Measurements from ENCODE around the gene RAD51C. TPM values are rescaled to one million over a fixed set of nuclear protein-coding genes. Genes with fewer than 3 reads are reported as not detected.
"Not testable (repeated sequence)": the region's sequence is repeated elsewhere in the genome, so short reads cannot be mapped to it uniquely, and the experiment has no call there.

RAD51C gene
- total RNA-seq, 1 donor from 2014 or later: 21.0 TPM

DNA sequence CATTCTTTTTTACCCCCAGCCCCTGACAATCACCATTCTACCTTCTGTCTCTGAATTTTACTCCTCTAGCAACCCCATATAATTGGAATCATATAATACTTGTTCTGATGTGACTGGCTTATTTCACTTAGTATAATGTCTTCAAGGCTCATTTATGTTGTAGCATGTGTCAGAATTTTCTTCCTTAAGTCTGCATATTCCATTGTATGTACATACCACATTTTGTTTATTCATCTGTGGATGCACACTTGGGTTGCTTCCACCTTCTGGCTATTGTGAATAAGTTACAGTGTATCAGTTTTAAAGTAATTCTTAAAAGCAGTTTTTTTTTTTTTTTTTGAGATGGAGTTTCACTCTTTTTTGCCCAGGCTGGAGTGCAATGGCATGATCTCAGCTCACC, 38.5 kb downstream of the RAD51C start:
- H3K27ac ChIP-seq: no peak overlapping the region
- H3K36me3 ChIP-seq: peaks cover 20% of the 10 kb centered on the region
- H3K9me3 ChIP-seq: no peaks in the 10 kb centered on the region
- DNase-seq: no peak
- TF ChIP-seq CTCF (IDR thresholded peaks at IDR 0.05): no peak
- H3K4me1 ChIP-seq: no peaks in the 10 kb centered on the region
- no peak overlapping the region for H3K4me3 ChIP-seq
- ATAC-seq: no peak
- intact Hi-C loops (cut with DNase I): no loop called here
- H3K27me3 ChIP-seq (ENCODE audit: low read depth): no peaks in the 10 kb centered on the region

DNA sequence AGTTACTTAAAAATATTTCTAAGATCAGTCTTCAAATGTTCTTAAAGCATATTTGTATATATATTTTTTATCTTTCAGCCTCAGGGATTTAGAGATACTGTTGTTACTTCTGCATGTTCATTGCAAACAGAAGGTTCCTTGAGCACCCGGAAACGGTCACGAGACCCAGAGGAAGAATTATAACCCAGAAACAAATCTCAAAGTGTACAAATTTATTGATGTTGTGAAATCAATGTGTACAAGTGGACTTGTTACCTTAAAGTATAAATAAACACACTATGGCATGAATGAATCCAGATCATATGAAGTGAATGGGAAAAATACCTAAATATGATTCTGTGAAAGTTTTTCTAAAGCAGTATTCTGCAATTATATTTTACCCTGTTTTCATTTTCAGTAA, 41.6 kb downstream of the RAD51C start:
- peaks cover 18% of the 10 kb centered on the region for H3K36me3 ChIP-seq
- no peaks in the 10 kb centered on the region for H3K27me3 ChIP-seq (ENCODE audit: low read depth)
- no peak for ATAC-seq
- intact Hi-C loops (cut with DNase I): no loop called here
- TF ChIP-seq CTCF (IDR thresholded peaks at IDR 0.05): no peak
- H3K9me3 ChIP-seq: no peaks in the 10 kb centered on the region
- H3K4me3 ChIP-seq: no peak overlapping the region
- H3K4me1 ChIP-seq: no peaks in the 10 kb centered on the region
- no peak overlapping the region for H3K27ac ChIP-seq
- no peak for DNase-seq

DNA sequence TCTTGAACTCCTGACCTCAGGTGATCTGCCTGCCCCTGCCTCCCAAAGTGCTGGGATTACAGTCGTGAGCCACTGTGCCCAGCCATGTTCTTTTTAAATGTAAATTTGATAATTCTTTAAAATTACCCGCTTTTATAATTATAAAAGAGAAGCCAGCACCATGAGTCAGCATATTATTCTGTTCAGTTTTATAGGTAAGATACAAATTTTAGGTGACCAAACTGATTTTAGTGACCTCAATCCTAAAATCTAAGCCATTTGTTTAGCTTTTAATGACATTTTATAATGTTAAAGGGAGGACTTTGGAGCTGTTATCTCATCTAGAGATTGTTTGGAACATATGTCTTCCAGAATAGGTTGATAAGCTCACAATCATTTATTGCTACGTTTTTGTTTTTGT, 42.4 kb downstream of the RAD51C start:
- Histone ChIP-seq H3K27ac (no peak overlapping the region), H3K36me3 (peaks cover 18% of the 10 kb centered on the region), H3K27me3 (ENCODE audit: low read depth) (no peaks in the 10 kb centered on the region), H3K9me3 (no peaks in the 10 kb centered on the region), H3K4me3 (no peak overlapping the region), H3K4me1 (no peaks in the 10 kb centered on the region)
- DNase-seq (no peak), ATAC-seq (no peak)
- no peak for TF ChIP-seq CTCF (IDR thresholded peaks at IDR 0.05)
- intact Hi-C loops (cut with DNase I): no loop called here

DNA sequence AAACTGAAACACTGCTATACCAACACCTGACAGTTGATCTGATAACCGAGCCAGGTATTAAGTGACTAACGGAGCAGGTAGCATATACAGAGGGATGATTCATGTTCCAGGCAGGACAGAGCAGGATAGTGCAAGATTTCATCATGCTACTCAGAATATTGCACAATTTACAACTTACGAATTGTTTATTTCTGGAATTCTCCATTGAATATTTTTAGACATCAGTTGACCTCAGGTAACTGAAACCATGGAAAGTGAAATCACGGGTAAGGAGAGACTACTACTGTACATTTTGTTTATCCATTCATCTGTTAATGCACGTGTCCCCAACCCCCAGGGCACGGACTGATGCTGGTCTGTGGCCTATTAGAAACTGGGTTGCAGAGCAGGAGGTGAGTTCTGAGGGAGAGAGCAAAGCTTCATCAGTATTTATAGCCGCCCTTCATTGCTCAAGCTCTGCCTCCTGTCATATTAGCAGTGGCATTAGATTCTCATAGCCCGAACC, 48.8 kb downstream of the RAD51C start:
- no peak overlapping the region for H3K27ac ChIP-seq
- no peak overlapping the region for H3K4me3 ChIP-seq
- no peak for ATAC-seq
- no peak for TF ChIP-seq CTCF (IDR thresholded peaks at IDR 0.05)
- DNase-seq: no peak
- no peaks in the 10 kb centered on the region for H3K9me3 ChIP-seq
- intact Hi-C loops (cut with DNase I): no loop called here
- H3K27me3 ChIP-seq (ENCODE audit: low read depth): no peaks in the 10 kb centered on the region
- no peaks in the 10 kb centered on the region for H3K4me1 ChIP-seq
- no peaks in the 10 kb centered on the region for H3K36me3 ChIP-seq

DNA sequence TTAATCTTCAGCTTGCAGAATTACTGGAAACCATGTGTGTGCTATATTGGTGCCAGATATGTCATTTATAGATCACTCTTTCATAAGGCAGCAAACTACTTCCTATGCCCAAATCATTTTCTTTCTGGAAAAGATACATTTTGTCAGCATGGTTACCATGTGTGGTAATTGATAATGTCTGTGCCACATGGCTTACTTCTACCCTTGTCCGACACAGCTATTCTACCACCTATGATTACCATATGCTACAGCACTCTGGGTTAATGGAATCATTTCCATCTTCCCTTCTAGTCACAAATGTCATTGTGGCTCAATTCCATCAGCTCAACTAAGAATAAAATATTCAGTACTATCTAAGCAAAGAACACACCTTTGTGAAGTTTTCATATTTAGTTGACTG, 55.3 kb downstream of the RAD51C start:
- no peak overlapping the region for H3K4me3 ChIP-seq
- no peak for TF ChIP-seq CTCF (IDR thresholded peaks at IDR 0.05)
- H3K27ac ChIP-seq: no peak overlapping the region
- no peaks in the 10 kb centered on the region for H3K36me3 ChIP-seq
- intact Hi-C loops (cut with DNase I): no loop called here
- ATAC-seq (no peak), DNase-seq (no peak)
- no peaks in the 10 kb centered on the region for H3K9me3 ChIP-seq
- H3K27me3 ChIP-seq (ENCODE audit: low read depth): no peaks in the 10 kb centered on the region
- H3K4me1 ChIP-seq: no peaks in the 10 kb centered on the region

DNA sequence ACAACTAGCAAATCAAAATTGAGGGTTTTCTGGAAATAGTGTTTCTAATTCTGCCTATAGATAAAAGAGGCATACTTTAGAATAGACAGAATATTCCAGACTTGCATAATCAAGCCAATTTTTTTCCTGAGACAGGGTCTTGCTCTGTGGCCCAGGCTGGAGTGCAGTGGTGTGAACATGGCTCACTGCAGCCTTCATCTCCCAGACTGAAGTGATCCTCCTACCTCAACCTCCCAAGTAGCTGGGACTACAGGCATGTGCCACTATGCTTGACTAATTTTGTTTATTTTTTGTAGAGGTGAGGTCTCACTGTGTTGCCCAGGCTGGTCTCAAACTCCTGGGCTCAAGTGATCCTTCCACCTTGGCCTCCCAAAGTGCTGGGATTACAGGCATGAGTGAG, 57.2 kb downstream of the RAD51C start:
- intact Hi-C loops (cut with DNase I); DNase-seq: not testable (repeated sequence)

More for the DNA sequence above, 57.2 kb downstream of the RAD51C start:
- H3K9me3 ChIP-seq; H3K4me3 ChIP-seq; H3K4me1 ChIP-seq; H3K36me3 ChIP-seq; ATAC-seq; H3K27me3 ChIP-seq (ENCODE audit: low read depth); H3K27ac ChIP-seq: not testable (repeated sequence)

Measured in lower lobe of right lung (tissue), 2 donors.